Measurements from ENCODE around the gene FARP1. TPM values are rescaled to one million over a fixed set of nuclear protein-coding genes. Genes with fewer than 3 reads are reported as not detected.

FARP1 gene
- total RNA-seq, 1 donor from 2014 or later = 110 TPM

DNA sequence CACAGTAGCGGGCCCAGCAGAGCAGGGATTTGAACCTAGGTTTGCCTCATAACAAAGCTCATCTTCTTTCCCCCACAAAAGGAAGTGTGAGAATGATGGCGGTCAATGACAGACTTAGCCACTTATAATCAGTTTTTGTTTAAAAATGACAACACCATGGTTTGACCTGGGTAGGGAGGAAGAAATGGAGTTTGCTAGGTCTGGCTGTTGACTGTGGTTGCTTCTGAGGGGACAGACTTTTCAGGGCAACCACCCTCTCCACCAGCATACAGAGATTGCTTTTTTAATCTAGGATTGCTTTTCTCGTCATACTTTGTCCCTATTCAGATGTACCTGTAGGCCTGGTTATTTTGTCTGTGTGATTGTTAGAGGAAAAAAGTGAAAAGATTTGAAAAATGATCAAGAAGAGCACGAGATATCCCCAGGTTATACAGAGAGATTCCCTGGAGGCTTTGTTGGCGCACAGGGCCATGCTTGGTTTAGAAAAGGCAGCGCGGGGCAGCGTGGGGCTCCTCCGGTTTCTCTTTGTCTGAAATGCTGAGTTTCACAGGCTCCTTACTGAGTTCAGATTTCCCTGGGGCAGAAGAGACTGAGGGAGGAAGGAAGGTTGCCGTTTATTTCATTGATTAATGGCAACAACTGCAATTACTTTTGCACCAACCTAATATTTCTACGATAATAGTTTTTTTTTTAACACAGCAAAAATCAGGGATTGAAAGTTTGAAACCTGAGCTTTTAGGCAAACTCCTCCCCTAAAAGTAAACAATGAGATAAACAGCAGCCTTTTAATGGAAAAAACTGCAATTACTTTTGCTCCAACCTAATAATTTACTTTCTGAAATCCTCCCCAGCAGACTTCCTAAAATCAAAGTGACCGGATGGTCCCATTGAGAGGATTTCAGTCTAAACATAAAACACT, 131.2 kb downstream of the FARP1 start:
- no peaks in the 10 kb centered on the region for H3K36me3 ChIP-seq
- peaks cover 9% of the 10 kb centered on the region for H3K4me1 ChIP-seq
- TF ChIP-seq, protein P1, sequence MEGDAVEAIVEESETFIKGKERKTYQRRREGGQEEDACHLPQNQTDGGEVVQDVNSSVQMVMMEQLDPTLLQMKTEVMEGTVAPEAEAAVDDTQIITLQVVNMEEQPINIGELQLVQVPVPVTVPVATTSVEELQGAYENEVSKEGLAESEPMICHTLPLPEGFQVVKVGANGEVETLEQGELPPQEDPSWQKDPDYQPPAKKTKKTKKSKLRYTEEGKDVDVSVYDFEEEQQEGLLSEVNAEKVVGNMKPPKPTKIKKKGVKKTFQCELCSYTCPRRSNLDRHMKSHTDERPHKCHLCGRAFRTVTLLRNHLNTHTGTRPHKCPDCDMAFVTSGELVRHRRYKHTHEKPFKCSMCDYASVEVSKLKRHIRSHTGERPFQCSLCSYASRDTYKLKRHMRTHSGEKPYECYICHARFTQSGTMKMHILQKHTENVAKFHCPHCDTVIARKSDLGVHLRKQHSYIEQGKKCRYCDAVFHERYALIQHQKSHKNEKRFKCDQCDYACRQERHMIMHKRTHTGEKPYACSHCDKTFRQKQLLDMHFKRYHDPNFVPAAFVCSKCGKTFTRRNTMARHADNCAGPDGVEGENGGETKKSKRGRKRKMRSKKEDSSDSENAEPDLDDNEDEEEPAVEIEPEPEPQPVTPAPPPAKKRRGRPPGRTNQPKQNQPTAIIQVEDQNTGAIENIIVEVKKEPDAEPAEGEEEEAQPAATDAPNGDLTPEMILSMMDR (IDR thresholded peaks at IDR 0.05) = no peak
- ATAC-seq (no peak), DNase-seq (no peak)
- H3K4me3 ChIP-seq = no peak overlapping the region
- intact Hi-C loops (cut with DNase I) = no loop called here
- H3K9me3 ChIP-seq = no peaks in the 10 kb centered on the region
- H3K27ac ChIP-seq = no peak overlapping the region
- no peaks in the 10 kb centered on the region for H3K27me3 ChIP-seq (ENCODE audit: low read depth)

DNA sequence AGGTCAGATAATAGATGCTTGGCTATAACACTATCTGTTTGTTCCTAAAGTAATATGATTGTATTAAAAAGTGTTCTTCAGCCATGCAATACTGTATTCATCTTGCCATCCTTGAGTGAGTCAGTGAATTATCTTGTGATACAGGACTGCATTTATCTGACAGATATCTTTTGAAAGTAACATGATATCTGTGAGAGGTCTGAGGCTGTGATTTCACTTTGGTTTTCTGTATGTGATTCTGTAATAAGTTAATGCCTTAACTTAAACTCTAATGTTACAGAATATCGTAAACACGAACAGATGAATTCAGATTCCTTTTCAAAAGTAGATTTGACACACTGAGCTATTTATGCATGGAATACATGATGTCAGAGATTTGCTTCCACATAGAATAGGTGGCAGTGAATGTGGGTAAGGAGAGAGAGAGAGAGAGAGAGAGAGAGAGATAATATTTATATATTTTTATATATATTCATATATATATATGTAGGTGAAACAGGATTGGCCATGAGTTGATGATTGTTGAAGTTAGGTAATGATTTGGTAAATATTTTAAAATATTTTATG, 132.1 kb downstream of the FARP1 start:
- Histone ChIP-seq H3K4me1 (peaks cover 9% of the 10 kb centered on the region), H3K27me3 (ENCODE audit: low read depth) (no peaks in the 10 kb centered on the region), H3K36me3 (no peaks in the 10 kb centered on the region), H3K27ac (no peak overlapping the region), H3K9me3 (no peaks in the 10 kb centered on the region), H3K4me3 (no peak overlapping the region)
- ATAC-seq = no peak
- no peak for DNase-seq
- TF ChIP-seq, protein P1 (IDR thresholded peaks at IDR 0.05) = no peak
- intact Hi-C loops (cut with DNase I) = no loop called here

DNA sequence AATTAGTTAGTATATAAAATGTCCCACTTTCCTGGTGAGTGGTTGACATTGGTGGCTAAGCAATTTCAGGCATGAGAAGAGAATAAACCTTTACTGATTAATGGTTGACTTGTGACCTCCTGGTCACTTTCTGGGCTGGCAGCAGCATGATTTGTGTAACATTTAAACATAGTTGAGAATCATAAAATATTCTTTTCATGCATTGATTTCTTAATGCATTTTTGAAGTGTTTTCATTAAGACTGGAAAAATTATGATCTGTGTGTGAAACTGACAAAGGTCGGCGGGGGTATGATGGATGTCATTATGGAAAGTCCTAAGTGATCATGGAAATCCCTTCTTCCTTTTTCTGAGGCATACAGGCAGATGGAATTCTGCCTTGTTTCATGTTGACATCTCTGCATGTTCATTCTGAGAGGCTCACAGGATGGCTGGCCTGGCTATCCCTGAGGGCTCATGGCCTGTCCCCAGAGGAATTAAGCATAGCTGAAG, 132.8 kb downstream of the FARP1 start:
- H3K36me3 ChIP-seq = no peaks in the 10 kb centered on the region
- H3K27me3 ChIP-seq (ENCODE audit: low read depth) = no peaks in the 10 kb centered on the region
- DNase-seq = no peak
- TF ChIP-seq, protein P1 (IDR thresholded peaks at IDR 0.05) = no peak
- ATAC-seq = no peak
- H3K4me1 ChIP-seq = peaks cover 9% of the 10 kb centered on the region
- no peaks in the 10 kb centered on the region for H3K9me3 ChIP-seq
- H3K4me3 ChIP-seq = no peak overlapping the region
- intact Hi-C loops (cut with DNase I) = no loop called here
- no peak overlapping the region for H3K27ac ChIP-seq

DNA sequence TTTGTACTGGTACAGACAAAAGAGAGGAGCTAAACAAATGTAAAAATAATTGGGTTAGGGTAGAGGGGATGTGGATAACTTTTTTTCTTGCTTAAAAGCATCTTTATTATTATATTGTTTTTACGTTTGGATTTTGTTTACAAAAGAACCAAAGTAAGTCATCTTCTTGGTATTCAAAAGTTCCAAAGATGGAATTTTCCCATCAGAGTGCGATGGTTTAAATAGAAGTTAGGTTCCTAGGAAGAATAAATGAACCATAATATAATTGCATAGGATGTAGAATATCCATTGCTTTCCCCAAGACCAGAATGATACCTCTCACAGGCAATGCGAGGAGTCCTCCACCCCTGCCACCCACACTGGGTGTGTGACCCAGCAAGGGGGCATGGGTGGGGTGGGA, 133.6 kb downstream of the FARP1 start:
- Histone ChIP-seq H3K36me3 (no peaks in the 10 kb centered on the region), H3K9me3 (no peaks in the 10 kb centered on the region), H3K4me1 (peaks cover 9% of the 10 kb centered on the region), H3K4me3 (no peak overlapping the region), H3K27me3 (ENCODE audit: low read depth) (no peaks in the 10 kb centered on the region), H3K27ac (no peak overlapping the region)
- intact Hi-C loops (cut with DNase I) = no loop called here
- ATAC-seq (no peak), DNase-seq (no peak)
- TF ChIP-seq, protein P1 (IDR thresholded peaks at IDR 0.05) = no peak

DNA sequence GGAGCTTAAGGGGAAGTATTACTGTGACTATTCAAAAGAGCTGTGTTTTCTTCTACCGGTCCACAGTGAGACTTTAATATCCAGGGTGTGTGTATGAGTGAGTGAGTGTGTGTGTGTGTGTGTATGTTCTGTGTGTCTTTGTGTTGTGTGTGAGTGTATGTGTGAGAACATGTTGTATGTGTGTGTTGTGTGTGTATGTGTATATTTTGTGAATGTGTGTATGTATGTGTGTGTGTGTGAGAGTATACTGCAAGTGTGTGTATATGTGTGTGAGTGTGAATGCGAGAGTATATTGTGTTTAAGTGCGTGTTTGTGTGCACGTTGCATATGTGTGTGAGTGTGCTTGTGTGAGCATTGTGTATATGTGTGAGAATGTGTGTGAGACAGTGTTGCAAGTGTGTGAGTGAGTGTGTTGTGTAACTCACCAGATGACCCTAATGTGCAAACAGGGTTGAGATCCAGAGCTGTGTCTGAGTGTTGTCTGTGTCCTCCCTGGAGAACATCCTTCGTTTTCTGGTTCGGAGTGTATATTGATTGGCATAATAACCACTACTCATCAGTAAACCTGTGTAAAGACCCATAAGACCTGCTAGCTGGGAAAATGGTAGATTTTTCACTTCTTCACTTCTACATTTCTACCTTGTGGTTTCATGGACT, 135.3 kb downstream of the FARP1 start:
- H3K27ac ChIP-seq = no peak overlapping the region
- TF ChIP-seq, protein P1 (IDR thresholded peaks at IDR 0.05) = no peak
- DNase-seq = no peak
- intact Hi-C loops (cut with DNase I) = no loop called here
- no peak for ATAC-seq
- H3K36me3 ChIP-seq = no peaks in the 10 kb centered on the region
- H3K4me1 ChIP-seq = peaks cover 9% of the 10 kb centered on the region
- H3K27me3 ChIP-seq (ENCODE audit: low read depth) = no peaks in the 10 kb centered on the region
- H3K9me3 ChIP-seq = no peaks in the 10 kb centered on the region
- no peak overlapping the region for H3K4me3 ChIP-seq

All from lower lobe of right lung (tissue), 2 donors.